ENCODE results near the gene TACC2.

The TACC2 gene

DNA sequence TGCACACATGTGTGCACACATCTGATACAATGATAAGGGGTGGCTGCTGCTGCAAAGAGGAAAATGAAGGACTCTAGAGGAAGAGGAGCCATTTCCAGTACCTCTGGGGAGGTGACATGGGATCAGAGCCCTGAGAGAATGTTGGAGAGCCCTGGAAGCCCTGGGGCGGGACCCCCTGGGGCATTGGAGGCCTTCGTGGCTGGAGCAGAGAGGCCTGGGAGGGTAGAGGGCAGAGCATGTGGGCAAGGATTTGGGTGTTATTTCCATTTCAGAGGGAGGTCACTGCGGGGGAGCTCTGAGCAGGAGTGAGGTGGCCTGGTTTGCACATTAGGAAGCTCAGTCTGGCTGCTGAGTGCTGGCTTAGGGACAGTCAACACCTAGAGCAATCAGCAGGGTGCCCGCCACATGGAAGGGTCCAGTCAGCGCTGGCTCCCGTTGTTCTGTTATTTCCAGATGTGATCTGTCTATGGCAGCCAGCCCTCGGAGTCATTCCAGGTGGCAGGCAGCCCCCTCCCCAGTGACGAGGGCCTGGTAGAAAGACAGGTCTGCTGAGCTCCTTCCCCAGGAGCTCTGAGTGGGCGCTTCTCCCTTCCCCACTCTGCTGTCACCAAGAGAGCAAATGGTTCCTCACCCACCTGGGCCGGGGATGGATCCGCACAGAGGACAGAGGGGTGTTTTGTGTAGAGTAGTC, 258.0 kb downstream of the TACC2 start:
- TF ChIP-seq, protein P1, sequence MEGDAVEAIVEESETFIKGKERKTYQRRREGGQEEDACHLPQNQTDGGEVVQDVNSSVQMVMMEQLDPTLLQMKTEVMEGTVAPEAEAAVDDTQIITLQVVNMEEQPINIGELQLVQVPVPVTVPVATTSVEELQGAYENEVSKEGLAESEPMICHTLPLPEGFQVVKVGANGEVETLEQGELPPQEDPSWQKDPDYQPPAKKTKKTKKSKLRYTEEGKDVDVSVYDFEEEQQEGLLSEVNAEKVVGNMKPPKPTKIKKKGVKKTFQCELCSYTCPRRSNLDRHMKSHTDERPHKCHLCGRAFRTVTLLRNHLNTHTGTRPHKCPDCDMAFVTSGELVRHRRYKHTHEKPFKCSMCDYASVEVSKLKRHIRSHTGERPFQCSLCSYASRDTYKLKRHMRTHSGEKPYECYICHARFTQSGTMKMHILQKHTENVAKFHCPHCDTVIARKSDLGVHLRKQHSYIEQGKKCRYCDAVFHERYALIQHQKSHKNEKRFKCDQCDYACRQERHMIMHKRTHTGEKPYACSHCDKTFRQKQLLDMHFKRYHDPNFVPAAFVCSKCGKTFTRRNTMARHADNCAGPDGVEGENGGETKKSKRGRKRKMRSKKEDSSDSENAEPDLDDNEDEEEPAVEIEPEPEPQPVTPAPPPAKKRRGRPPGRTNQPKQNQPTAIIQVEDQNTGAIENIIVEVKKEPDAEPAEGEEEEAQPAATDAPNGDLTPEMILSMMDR (IDR thresholded peaks at IDR 0.05; ENCODE audit: low read depth, low read length, missing control alignments), result no peak
- H3K4me3 ChIP-seq (ENCODE audit: low read depth, low read length), result no peak overlapping the region
- no peak for DNase-seq (ENCODE audit: low read depth)

DNA sequence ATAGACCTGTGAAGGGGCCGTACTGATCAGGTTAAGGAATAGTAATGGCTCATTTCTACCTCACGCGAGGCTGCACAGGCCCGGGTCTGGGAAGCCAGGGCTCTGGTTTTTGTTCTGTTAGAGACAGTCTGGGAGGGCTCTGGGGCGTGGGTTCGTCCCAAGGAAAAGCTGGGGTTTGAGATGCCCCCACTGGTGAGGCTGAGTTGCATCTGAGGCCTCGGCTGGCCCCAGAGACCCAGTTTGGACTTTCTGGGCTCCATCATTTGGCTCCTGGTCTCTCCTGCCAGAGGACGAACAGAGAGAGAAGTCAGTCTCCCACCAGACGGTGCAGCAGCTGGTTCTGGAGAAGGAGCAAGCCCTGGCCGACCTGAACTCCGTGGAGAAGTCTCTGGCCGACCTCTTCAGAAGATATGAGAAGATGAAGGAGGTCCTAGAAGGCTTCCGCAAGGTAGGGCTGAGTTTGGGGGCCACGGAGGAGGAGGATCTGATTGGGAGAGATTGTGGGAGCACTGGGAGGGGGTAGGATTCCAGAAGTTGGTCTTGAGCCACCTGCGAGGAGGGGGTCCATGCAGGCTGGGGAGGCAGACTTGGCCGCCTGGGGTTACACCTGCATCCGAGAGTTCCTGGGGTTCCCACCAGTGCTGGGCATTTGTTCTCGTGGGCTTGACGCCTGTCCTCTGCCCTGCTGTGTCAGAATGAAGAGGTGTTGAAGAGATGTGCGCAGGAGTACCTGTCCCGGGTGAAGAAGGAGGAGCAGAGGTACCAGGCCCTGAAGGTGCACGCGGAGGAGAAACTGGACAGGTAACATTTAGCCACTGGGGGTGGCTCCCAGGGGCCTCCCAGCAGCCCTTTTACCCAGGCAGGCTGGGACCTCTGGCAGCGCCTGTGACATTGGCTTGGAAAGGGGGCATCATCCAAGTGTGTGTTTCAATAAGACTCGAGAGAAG, 259.7 kb downstream of the TACC2 start:
- TF ChIP-seq, protein P1 (IDR thresholded peaks at IDR 0.05; ENCODE audit: low read depth, low read length, missing control alignments), result no peak
- H3K4me3 ChIP-seq (ENCODE audit: low read depth, low read length), result no peak overlapping the region

DNA sequence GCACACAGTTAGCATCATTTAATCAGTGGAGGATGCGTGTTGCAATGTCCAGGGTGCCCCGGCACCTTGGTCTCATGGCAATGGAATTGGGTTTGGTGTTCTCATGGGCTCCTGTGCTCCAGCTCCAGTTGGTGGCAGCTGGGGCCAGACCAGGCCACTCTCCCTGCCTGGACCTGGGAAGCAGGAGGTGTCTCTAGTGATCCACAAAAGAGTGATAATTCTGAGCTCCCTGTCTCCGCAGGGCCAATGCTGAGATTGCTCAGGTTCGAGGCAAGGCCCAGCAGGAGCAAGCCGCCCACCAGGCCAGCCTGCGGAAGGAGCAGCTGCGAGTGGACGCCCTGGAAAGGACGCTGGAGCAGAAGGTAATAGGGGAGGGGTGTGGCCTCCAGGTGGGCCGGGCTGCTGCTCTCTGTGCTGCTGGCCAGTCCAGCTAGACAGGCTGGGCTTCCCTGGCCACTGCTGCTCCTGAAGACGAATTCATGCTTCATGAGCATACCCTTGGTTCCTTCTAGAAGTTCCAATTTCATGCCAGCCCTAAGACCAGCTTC, 260.4 kb downstream of the TACC2 start:
- TF ChIP-seq, protein P1 (IDR thresholded peaks at IDR 0.05; ENCODE audit: low read depth, low read length, missing control alignments), result no peak
- DNase-seq (ENCODE audit: low read depth), result no peak
- no peak overlapping the region for H3K4me3 ChIP-seq (ENCODE audit: low read depth, low read length)

More for the DNA sequence above, 259.7 kb downstream of the TACC2 start:
- no peak for DNase-seq (ENCODE audit: low read depth)

DNA sequence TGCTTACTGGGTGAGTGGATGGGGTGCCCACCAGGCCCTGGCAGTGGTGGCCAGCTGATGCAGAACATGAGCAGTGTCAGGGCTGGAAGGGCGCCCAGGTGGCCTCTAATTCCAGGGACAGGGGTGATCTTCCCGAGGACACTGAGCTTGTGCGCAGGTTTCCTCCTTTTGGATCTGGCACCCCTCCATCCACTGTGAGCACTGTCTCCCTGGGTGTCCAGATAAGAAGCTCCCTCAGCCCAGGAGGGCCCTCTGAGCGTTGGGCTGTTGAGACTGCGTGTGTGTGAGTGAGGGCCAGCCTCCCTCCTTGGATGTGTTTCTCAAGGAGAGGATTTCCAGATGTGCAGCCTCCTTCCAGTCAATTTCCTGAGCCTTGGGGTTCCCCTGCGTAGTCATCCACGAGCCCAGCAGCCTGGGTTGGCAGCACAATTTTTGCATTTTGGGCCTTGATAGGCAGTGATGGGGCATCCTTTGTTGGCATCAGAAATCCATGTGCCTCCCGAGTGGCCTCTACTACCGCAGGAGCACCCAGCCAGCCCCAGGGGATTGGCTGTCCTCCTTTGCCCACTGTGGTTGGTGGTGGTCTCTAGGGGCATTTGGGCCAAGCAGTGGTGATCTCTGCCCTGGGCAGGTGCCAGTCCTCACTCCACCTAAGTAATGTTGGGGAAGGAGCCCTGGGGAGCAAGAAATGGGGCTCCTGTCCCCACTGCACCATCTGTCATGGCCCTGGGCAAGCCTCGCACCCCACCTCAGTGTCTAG, 261.2 kb downstream of the TACC2 start:
- DNase-seq (ENCODE audit: low read depth), result no peak
- TF ChIP-seq, protein P1 (IDR thresholded peaks at IDR 0.05; ENCODE audit: low read depth, low read length, missing control alignments), result no peak
- H3K4me3 ChIP-seq (ENCODE audit: low read depth, low read length), result no peak overlapping the region

DNA sequence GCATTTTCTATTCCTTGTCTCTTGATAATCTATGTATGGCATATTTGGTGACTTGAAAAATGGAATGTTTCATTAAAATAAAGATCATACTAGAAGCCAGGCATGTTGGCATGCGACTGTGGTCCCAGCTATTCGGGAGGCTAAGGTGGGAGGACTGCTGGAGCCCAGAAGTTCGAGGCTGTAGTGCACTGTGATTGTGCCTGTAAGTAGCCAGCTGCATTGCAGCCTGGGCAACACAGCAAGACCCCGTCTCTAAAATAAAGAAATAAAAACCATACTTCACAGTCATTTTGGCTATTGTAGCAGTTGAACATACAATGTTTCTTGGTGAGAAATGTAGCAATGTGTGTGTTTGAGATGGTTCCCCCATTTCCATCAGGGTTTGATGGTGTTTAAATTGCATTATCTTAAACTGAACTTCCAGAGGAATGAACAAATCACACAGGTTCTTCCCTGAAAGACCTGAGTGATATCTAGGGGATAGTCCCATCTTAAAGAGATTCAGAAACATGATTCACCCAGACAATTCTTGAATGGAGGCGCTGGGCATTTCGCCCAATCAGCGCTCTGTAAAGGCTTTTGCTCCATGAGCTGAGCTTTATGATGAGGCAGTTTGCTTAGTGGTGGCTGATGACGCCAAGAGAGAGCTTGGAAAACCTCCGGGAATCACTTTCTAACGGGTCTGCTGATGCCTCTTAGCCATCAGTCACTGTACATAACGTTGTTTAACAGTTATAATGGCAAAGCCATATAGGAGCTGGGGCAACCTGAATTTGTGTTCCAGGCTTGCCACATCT, 262.7 kb downstream of the TACC2 start:
- TF ChIP-seq, protein P1 (IDR thresholded peaks at IDR 0.05; ENCODE audit: low read depth, low read length, missing control alignments), result no peak
- no peak overlapping the region for H3K4me3 ChIP-seq (ENCODE audit: low read depth, low read length)
- no peak for DNase-seq (ENCODE audit: low read depth)

DNA sequence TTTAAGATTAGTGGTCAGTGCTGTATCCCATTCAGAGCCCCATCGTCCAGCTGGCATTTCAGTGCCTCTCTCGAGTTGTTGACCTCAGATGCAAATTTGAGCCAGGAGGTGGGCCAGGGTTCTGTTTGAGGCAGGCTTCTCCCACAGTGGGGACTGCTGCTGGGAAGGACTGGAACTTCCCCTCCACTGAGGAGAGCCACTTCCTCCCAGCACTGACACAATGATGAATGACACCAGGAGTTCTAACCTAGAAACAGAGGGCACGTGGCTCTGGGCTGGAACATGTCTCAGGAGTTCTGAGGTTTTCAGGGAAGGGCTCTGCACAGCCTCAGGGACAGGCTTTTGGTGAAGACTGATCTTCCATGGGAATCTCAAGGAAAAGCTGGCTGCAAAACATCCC, 263.8 kb downstream of the TACC2 start:
- DNase-seq (ENCODE audit: low read depth), result no peak
- H3K4me3 ChIP-seq (ENCODE audit: low read depth, low read length), result no peak overlapping the region
- TF ChIP-seq, protein P1 (IDR thresholded peaks at IDR 0.05; ENCODE audit: low read depth, low read length, missing control alignments), result no peak

Measured in GM12864 (cell line).